OCI-LY1 (cell line): ENCODE data around the gene HSPA4.

Experiments
- H2AFZ ChIP-seq: fragments of 200-600 bp; sonication (generic), shearing (Covaris generic); 2 replicates; pipeline ENCODE4 v1.6.0; 2014; ENCODE audit warnings: antibody characterized with exemption, mild to moderate bottlenecking, low read length
- H3F3A ChIP-seq: fragments of 200-600 bp; sonication (generic), shearing (Covaris generic); 2 replicates; pipeline ENCODE4 v1.6.0; 2014; ENCODE audit warnings: mild to moderate bottlenecking, antibody characterized with exemption, low read length, moderate library complexity; ENCODE audit not compliant: insufficient read depth
- H3K27ac ChIP-seq: fragments of 200-600 bp; sonication (generic); 2 replicates; pipeline ENCODE4 v1.5.1; 2014; ENCODE audit warnings: low read length, mixed run types, mild to moderate bottlenecking, low read depth; ENCODE audit not compliant: poor library complexity, severe bottlenecking
- H3K27me3 ChIP-seq: fragments of 200-600 bp; sonication (generic); 2 replicates; pipeline ENCODE4 v1.6.0; 2014; ENCODE audit warnings: antibody characterized with exemption, mild to moderate bottlenecking, low read length, moderate library complexity; ENCODE audit not compliant: insufficient read depth
- H3K36me3 ChIP-seq: fragments of 200-600 bp; sonication (generic); 2 replicates; pipeline ENCODE4 v1.6.1; 2014; ENCODE audit warnings: mild to moderate bottlenecking, antibody characterized with exemption, low read length, moderate library complexity, mixed read lengths; ENCODE audit not compliant: insufficient read depth
- H3K4me1 ChIP-seq: fragments of 200-600 bp; sonication (generic); 2 replicates; pipeline ENCODE4 v1.5.1; 2014; ENCODE audit warnings: mild to moderate bottlenecking, low read length, moderate library complexity; ENCODE audit not compliant: insufficient read depth, severe bottlenecking
- H3K4me2 ChIP-seq: fragments of 200-600 bp; sonication (generic), shearing (Covaris generic); 2 replicates; pipeline ENCODE4 v1.6.1; 2014; ENCODE audit warnings: low read length
- H3K4me3 ChIP-seq: fragments of 200-600 bp; sonication (generic); 2 replicates; pipeline ENCODE4 v1.5.1; 2014; ENCODE audit warnings: low read length, low read depth, mild to moderate bottlenecking, mixed read lengths; ENCODE audit not compliant: poor library complexity, severe bottlenecking
- H3K79me2 ChIP-seq: fragments of 200-600 bp; shearing (Covaris generic); 2 replicates; pipeline ENCODE4 v1.6.1; 2016; ENCODE audit warnings: mixed run types, low read length, mixed read lengths; ENCODE audit not compliant: insufficient read depth
- H3K9ac ChIP-seq: fragments of 200-600 bp; sonication (generic), shearing (Covaris generic); 2 replicates; pipeline ENCODE4 v1.6.1; 2014; ENCODE audit warnings: mild to moderate bottlenecking, low read length, mixed read lengths
- H3K9me2 ChIP-seq: fragments of 200-600 bp; sonication (generic), shearing (Covaris generic); 2 replicates; pipeline ENCODE4 v1.6.1; 2014; ENCODE audit warnings: low read depth, mild to moderate bottlenecking, low read length, mixed read lengths
- H3K9me3 ChIP-seq: fragments of 200-600 bp; shearing (Covaris generic); 2 replicates; pipeline ENCODE4 v1.6.1; 2014; ENCODE audit warnings: low read length, mixed read lengths
- H4K20me1 ChIP-seq: fragments of 200-600 bp; sonication (generic), shearing (Covaris generic); 2 replicates; pipeline ENCODE4 v1.6.0; 2016; ENCODE audit warnings: mild to moderate bottlenecking, low read length; ENCODE audit not compliant: insufficient read depth
- CTCF ChIP-seq: fragments of 200-600 bp; sonication (generic), shearing (Covaris generic); IDR thresholded peaks from 2 replicates; pipeline ENCODE4 v1.5.1; 2017; ENCODE audit warnings: mild to moderate bottlenecking, antibody characterized with exemption, low read length, moderate library complexity, mixed read lengths
- EZH2 ChIP-seq: fragments of 200-600 bp; sonication (generic), shearing (Covaris generic); IDR thresholded peaks from 2 replicates; pipeline ENCODE4 v1.8.0; 2017; ENCODE audit warnings: borderline replicate concordance, mixed run types, mild to moderate bottlenecking, antibody characterized with exemption, low read length, moderate library complexity, mixed read lengths

The HSPA4 gene

DNA sequence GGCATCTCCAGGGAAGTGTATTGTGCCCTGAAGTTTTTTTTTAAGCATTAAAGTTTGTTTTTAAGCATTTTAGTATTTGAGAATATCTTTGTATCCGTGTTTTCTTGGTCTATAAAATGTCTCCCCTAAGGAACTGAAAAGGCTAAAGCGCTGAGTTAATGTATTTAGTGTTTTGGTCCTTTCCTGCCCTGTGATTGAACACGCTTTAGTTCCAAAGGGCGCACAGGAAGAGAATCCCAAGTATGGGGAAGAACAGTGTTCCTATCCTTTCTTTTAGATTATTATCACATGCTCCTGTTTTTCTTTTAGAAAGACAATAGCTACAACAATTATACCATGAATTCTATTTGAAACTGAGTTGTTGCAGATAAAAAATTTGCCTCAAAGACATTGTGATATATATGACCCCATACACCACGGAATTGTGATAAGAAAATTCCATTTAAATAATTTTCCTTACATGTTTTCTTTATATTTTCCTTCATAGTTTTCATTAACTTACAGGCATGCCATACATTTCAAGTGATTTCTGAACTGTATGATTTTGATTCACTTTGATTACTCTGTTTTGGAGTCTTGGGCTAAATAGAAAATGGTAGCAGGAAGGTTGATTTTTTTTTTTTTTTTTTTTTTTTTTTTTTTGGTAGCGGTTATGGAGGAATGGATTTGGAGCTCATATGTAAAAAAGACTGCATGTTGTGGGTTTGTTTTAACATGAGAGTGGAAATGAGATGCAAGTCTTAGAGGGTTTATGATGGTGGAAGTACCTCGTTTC, 3.1 kb downstream of the HSPA4 start:
- TF ChIP-seq EZH2 (no peak), CTCF (no peak)
- H3K27ac ChIP-seq, result no peak overlapping the region
- H2AFZ ChIP-seq, result no peak overlapping the region

DNA sequence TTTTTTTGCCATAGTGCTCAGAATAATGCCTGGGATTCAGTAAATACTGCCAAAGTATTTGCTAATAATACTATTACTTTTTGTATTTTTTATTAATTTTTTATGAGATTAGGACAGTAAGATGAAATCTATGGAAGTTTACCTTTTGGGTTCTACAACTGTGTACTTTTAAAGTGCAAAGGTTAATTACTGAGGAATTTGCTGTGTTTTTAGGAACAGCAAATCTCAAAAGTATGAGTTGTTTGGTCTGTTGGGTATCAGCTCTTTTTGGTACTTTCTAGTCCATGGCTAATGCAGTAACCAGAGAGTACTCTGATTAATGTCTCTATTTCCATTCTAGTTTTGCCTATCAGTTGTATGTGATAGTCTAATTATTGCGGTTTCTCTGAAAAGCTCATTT, 5.1 kb downstream of the HSPA4 start:
- H3K9me2 ChIP-seq, result no peaks in the 10 kb centered on the region
- H3K9me3 ChIP-seq, result no peaks in the 10 kb centered on the region
- no peaks in the 10 kb centered on the region for H4K20me1 ChIP-seq
- peaks cover 48% of the 10 kb centered on the region for H3K4me1 ChIP-seq
- no peak overlapping the region for H3K4me3 ChIP-seq
- no peaks in the 10 kb centered on the region for H3K27me3 ChIP-seq
- TF ChIP-seq CTCF, result no peak
- H3K4me2 ChIP-seq, result no peak overlapping the region
- peaks cover 43% of the 10 kb centered on the region for H3K36me3 ChIP-seq
- H2AFZ ChIP-seq, result no peak overlapping the region
- H3F3A ChIP-seq, result no peaks in the 10 kb centered on the region
- H3K79me2 ChIP-seq, result peaks cover 99% of the 10 kb centered on the region
- no peak overlapping the region for H3K9ac ChIP-seq
- H3K27ac ChIP-seq, result no peak overlapping the region

More for the DNA sequence above, 3.1 kb downstream of the HSPA4 start:
- Histone ChIP-seq H4K20me1 (no peaks in the 10 kb centered on the region), H3K36me3 (peaks cover 45% of the 10 kb centered on the region), H3K9ac (no peak overlapping the region), H3K9me3 (no peaks in the 10 kb centered on the region), H3K4me1 (peaks cover 61% of the 10 kb centered on the region), H3K9me2 (no peaks in the 10 kb centered on the region), H3K4me3 (no peak overlapping the region), H3K27me3 (no peaks in the 10 kb centered on the region), H3K79me2 (peaks cover 83% of the 10 kb centered on the region), H3F3A (no peaks in the 10 kb centered on the region), H3K4me2 (peak overlapping the region; percentile 12; the same call in 1 of the 2 replicates)

DNA sequence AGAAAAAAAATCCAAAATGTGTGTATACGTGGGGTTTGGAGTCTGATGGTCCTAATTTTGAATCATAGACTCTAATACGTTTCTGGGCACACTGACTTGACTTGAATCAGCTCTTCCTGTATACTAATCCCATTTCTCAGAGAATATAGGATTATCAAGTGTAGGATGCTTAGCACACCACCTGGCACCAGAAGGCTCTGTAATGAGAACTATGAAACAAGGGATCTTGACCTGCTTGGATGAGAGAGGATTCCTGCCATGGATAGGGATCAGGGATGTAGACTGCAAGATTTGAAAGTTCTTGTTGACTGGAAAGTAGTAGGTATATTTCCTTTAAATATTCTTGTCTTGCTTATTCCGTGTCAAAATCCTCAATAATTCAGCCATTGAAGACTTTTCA, 7.8 kb downstream of the HSPA4 start:
- peaks cover 44% of the 10 kb centered on the region for H3K36me3 ChIP-seq
- TF ChIP-seq EZH2, result no peak
- TF ChIP-seq CTCF, result no peak
- H3K4me1 ChIP-seq, result peaks cover 34% of the 10 kb centered on the region
- no peak overlapping the region for H3K9ac ChIP-seq
- peaks cover 98% of the 10 kb centered on the region for H3K79me2 ChIP-seq
- H4K20me1 ChIP-seq, result no peaks in the 10 kb centered on the region
- H3K27me3 ChIP-seq, result no peaks in the 10 kb centered on the region
- H3F3A ChIP-seq, result no peaks in the 10 kb centered on the region
- no peak overlapping the region for H3K4me3 ChIP-seq
- H3K27ac ChIP-seq, result no peak overlapping the region
- H3K9me3 ChIP-seq, result no peaks in the 10 kb centered on the region
- no peak overlapping the region for H3K4me2 ChIP-seq
- no peak overlapping the region for H2AFZ ChIP-seq
- H3K9me2 ChIP-seq, result no peaks in the 10 kb centered on the region
